Lower lobe of right lung (tissue), 2 donors: ENCODE results near the gene CMTM8. TPM values are rescaled to one million over a fixed set of nuclear protein-coding genes. Genes with fewer than 3 reads are reported as not detected.

Source experiments
- ATAC-seq, 2 donors: fragments of 200-7000 bp; cut with Tn5 transposase; one replicate each; pipeline ENCODE4 v1.9.1; 2020 to 2022; ENCODE audit warnings: mild to moderate bottlenecking in 2 of 2, moderate library complexity in 2 of 2
- DNase-seq: peaks from one replicate; pipeline ENCODE4 v3.0.0-alpha.2; 2020
- H3K27ac ChIP-seq: fragments of 200-600 bp; one replicate; pipeline ENCODE4 v1.8.0; 2022
- H3K27me3 ChIP-seq: fragments of 200-600 bp; one replicate; pipeline ENCODE4 v1.8.0; 2022; ENCODE audit warnings: low read depth
- H3K36me3 ChIP-seq: fragments of 200-600 bp; one replicate; pipeline ENCODE4 v1.8.0; 2022; ENCODE audit warnings: mild to moderate bottlenecking
- H3K4me1 ChIP-seq: fragments of 200-600 bp; one replicate; pipeline ENCODE4 v1.8.0; 2022
- H3K4me3 ChIP-seq: fragments of 200-600 bp; one replicate; pipeline ENCODE4 v1.8.0; 2022; ENCODE audit warnings: mild to moderate bottlenecking
- H3K9me3 ChIP-seq: fragments of 200-600 bp; one replicate; pipeline ENCODE4 v1.8.0; 2022
- CTCF ChIP-seq: fragments of 200-600 bp; IDR thresholded peaks from one replicate; pipeline ENCODE4 v1.8.0; 2022; ENCODE audit warnings: antibody characterized with exemption, mild to moderate bottlenecking
- intact Hi-C: fragments of 100-400 bp; cut with DNase I; formaldehyde crosslinking; loops from one replicate; pipeline ENCODE4 v1.11.0; 2022
- total RNA-seq: library from RNA; stranded (reverse); fragmentation: NEBNext Ultra II Directional; extraction: Animal tissue kit (Norgen Biotek cat#: 25700); gene quantifications from one replicate; pipeline ENCODE4 v1.2.1, GENCODE V29; 2021
- donor health status: DM: no; HTN: yes; CAD: no; lungs with severe emphysema.

Gene CMTM8
- total RNA-seq, 1 donor from 2014 or later, result 25.6 TPM

- Histone ChIP-seq H3K27ac (peak overlapping the region; percentile 61), H3K4me3 (no peak overlapping the region), H3K36me3 (no peaks in the 10 kb centered on the region), H3K4me1 (peaks cover 39% of the 10 kb centered on the region), H3K27me3 (no peaks in the 10 kb centered on the region), H3K9me3 (no peaks in the 10 kb centered on the region)
- intact Hi-C loops, result no loop called here
- no peak for ATAC-seq
- no peak for DNase-seq
- TF ChIP-seq CTCF, result no peak
Observed at GRCh38 chr3:32413845-32414521, 175.5 kb downstream of the CMTM8 start.

GRCh38 chr3:32414522-32415202 is 176.2 kb downstream of the CMTM8 start:
- TF ChIP-seq CTCF, result no peak
- Histone ChIP-seq H3K9me3 (no peaks in the 10 kb centered on the region), H3K27ac (peak overlapping the region; percentile 61), H3K4me1 (peaks cover 39% of the 10 kb centered on the region), H3K36me3 (no peaks in the 10 kb centered on the region), H3K27me3 (no peaks in the 10 kb centered on the region), H3K4me3 (no peak overlapping the region)
- ATAC-seq (peak; percentile 89), DNase-seq (no peak)
- intact Hi-C loops, result no loop called here

- peaks cover 66% of the 10 kb centered on the region for H3K4me1 ChIP-seq
Observed at GRCh38 chr3:32419742-32420125, 181.3 kb downstream of the CMTM8 start.

More at GRCh38 chr3:32419742-32420125, 181.3 kb downstream of the CMTM8 start:
- Histone ChIP-seq H3K27me3 (no peaks in the 10 kb centered on the region), H3K27ac (peak overlapping the region; percentile 83), H3K36me3 (no peaks in the 10 kb centered on the region), H3K9me3 (no peaks in the 10 kb centered on the region), H3K4me3 (no peak overlapping the region)
- intact Hi-C loops, result no loop called here
- no peak for ATAC-seq
- TF ChIP-seq CTCF, result no peak
- no peak for DNase-seq

Other genes starting within 250 kb of the CMTM8 start
- 77.9 TPM for gene GPD1L, start 132.1 kb upstream of the CMTM8 start, total RNA-seq
- 49.9 TPM for gene CMTM7, start 153.2 kb downstream of the CMTM8 start, total RNA-seq